H1 (cell line): ENCODE measurements around the gene CORO7. TPM values are rescaled to one million over a fixed set of nuclear protein-coding genes. Genes with fewer than 3 reads are reported as not detected.

ENCODE experiments used
- CTCF ChIA-PET: fragments of 300-600 bp; sonication (Branson Sonifier 250); formaldehyde crosslinking; loops from one replicate; lab custom pipeline; 2021; ENCODE audit not compliant: partially characterized antibody; lab: Charles Lee
- POLR2A ChIA-PET: fragments of 300-600 bp; sonication (Branson Sonifier 250); formaldehyde crosslinking; loops from one replicate; lab custom pipeline; 2021; ENCODE audit warnings: inconsistent platforms; ENCODE audit not compliant: partially characterized antibody; lab: Charles Lee
- DNase-seq, 2 experiments: peaks; one replicate each; pipeline versions ENCODE4 v3.0.0 to v3.0.0-alpha.2; 2010 to 2022; ENCODE audit warnings: low spot score in 2 of 2, low read depth in 1 of 2, mixed read lengths in 1 of 2
- FAIRE-seq: peaks from 2 replicates; lab custom pipeline; 2011; peaks lifted over from hg19 to GRCh38; lab: Jason Lieb, UNC
- H2AFZ ChIP-seq: 2 replicates; pipeline ENCODE4 v1.8.1; 2012; ENCODE audit warnings: low read length, inconsistent platforms
- H2AK5ac ChIP-seq: 2 replicates; pipeline ENCODE4 v1.6.1; 2013; ENCODE audit warnings: low read depth, low read length
- H2BK120ac ChIP-seq: replicated peaks from 2 replicates; pipeline ENCODE3; 2013; ENCODE audit warnings: low read depth, low read length, inconsistent platforms
- H2BK12ac ChIP-seq: 2 replicates; pipeline ENCODE4 v1.6.1; 2013; ENCODE audit warnings: low read depth, low read length
- H2BK15ac ChIP-seq: 2 replicates; pipeline ENCODE4 v1.6.1; 2013; ENCODE audit warnings: low read length
- H2BK20ac ChIP-seq: 2 replicates; pipeline ENCODE4 v1.6.1; 2013; ENCODE audit warnings: low read length
- H2BK5ac ChIP-seq: 2 replicates; pipeline ENCODE4 v1.6.1; 2013; ENCODE audit warnings: low read depth, low read length
- H3K14ac ChIP-seq: 2 replicates; pipeline ENCODE4 v1.6.1; 2013; ENCODE audit warnings: inconsistent platforms; ENCODE audit not compliant: insufficient read length
- H3K18ac ChIP-seq: 2 replicates; pipeline ENCODE4 v1.6.1; 2013; ENCODE audit warnings: low read length; ENCODE audit errors: extremely low read depth
- H3K23ac ChIP-seq: 2 replicates; pipeline ENCODE4 v1.6.1; 2013; ENCODE audit warnings: inconsistent platforms; ENCODE audit not compliant: insufficient read length
- H3K23me2 ChIP-seq: 2 replicates; pipeline ENCODE4 v1.6.1; 2013; ENCODE audit warnings: low read depth, low read length
- H3K27ac ChIP-seq: 2 replicates; pipeline ENCODE4 v1.6.1; 2011; ENCODE audit warnings: low read depth, low read length, inconsistent platforms
- H3K27me3 ChIP-seq, 4 experiments: replicated peaks in 1 of 4; 1 replicate in 1 of 4; 2 replicates in 3 of 4; pipeline versions ENCODE4 v1.6.1 to v1.8.1; 2011 to 2013; ENCODE audit warnings: low read length in 3 of 4, mild to moderate bottlenecking in 3 of 4, inconsistent platforms in 2 of 4, mixed read lengths in 2 of 4, moderate library complexity in 1 of 4; ENCODE audit not compliant: control insufficient read depth in 3 of 4, insufficient read depth in 3 of 4; ENCODE audit errors: extremely low read depth in 1 of 4
- H3K36me3 ChIP-seq, 4 experiments: 2 replicates each; pipeline versions ENCODE4 v1.6.1 to v1.8.1; 2011 to 2013; ENCODE audit warnings: mild to moderate bottlenecking in 4 of 4, low read length in 3 of 4, moderate library complexity in 2 of 4, control low read depth in 1 of 4, inconsistent platforms in 1 of 4; ENCODE audit not compliant: insufficient read depth in 4 of 4, control insufficient read depth in 2 of 4
- H3K4ac ChIP-seq: replicated peaks from 2 replicates; pipeline ENCODE3; 2013; ENCODE audit warnings: low read length, low read depth, mixed read lengths, inconsistent platforms; ENCODE audit not compliant: insufficient read length
- H3K4me1 ChIP-seq, 4 experiments: replicated peaks in 1 of 4; 1 replicate in 1 of 4; 2 replicates in 3 of 4; pipeline versions ENCODE4 v1.6.1 to v1.8.1; 2011 to 2013; ENCODE audit warnings: low read length in 3 of 4, inconsistent platforms in 2 of 4, mixed read lengths in 1 of 4; ENCODE audit not compliant: insufficient read depth in 4 of 4, control insufficient read depth in 3 of 4
- H3K4me2 ChIP-seq, 2 experiments: 2 replicates each; pipeline versions ENCODE4 v1.6.1 to v1.8.1; 2011 to 2013; ENCODE audit warnings: low read depth in 2 of 2, low read length in 2 of 2, control low read depth in 1 of 2, inconsistent platforms in 1 of 2, mild to moderate bottlenecking in 1 of 2; ENCODE audit not compliant: insufficient read depth in 1 of 2
- H3K4me3 ChIP-seq, 4 experiments: fragments of 200-600, 300-600 bp in 1 of 4; sonication (generic), shearing (Covaris generic), sonication (Bioruptor Twin) in 1 of 4; 2 replicates each; pipeline versions ENCODE4 v1.5.1 to v1.8.1; 2011 to 2016; ENCODE audit warnings: low read length in 4 of 4, low read depth in 3 of 4, control low read depth in 2 of 4, inconsistent platforms in 2 of 4, mild to moderate bottlenecking in 2 of 4, mixed read lengths in 1 of 4, moderate library complexity in 1 of 4; ENCODE audit not compliant: insufficient read depth in 2 of 4; ENCODE audit errors: extremely low read depth in 1 of 4
- H3K56ac ChIP-seq: replicated peaks from 2 replicates; pipeline ENCODE3; 2013; ENCODE audit warnings: low read depth, mild to moderate bottlenecking, mixed read lengths, low read length, inconsistent platforms; ENCODE audit not compliant: insufficient read length
- H3K79me1 ChIP-seq: 2 replicates; pipeline ENCODE4 v1.6.1; 2013; ENCODE audit warnings: low read depth, low read length, control low read depth
- H3K79me2 ChIP-seq, 2 experiments: 2 replicates each; pipeline versions ENCODE4 v1.6.1 to v1.8.1; 2012 to 2013; ENCODE audit warnings: low read length in 2 of 2, mild to moderate bottlenecking in 2 of 2, inconsistent platforms in 1 of 2; ENCODE audit not compliant: insufficient read depth in 2 of 2, control insufficient read depth in 1 of 2
- H3K9ac ChIP-seq, 4 experiments: replicated peaks in 1 of 4; 1 replicate in 1 of 4; 2 replicates in 3 of 4; pipeline versions ENCODE4 v1.6.1 to v1.8.1; 2011 to 2013; ENCODE audit warnings: low read depth in 3 of 4, low read length in 3 of 4, control low read depth in 2 of 4, mild to moderate bottlenecking in 2 of 4, moderate library complexity in 2 of 4, inconsistent platforms in 1 of 4; ENCODE audit errors: extremely low read depth in 1 of 4
- H3K9me3 ChIP-seq, 2 experiments: 2 replicates each; pipeline versions ENCODE4 v1.6.1 to v1.8.1; 2012 to 2013; ENCODE audit warnings: mild to moderate bottlenecking in 2 of 2, moderate library complexity in 2 of 2, control low read depth in 1 of 2, inconsistent platforms in 1 of 2, low read depth in 1 of 2, low read length in 1 of 2, mixed read lengths in 1 of 2; ENCODE audit not compliant: insufficient read depth in 2 of 2
- H4K20me1 ChIP-seq, 2 experiments: replicated peaks in 1 of 2; 2 replicates each; pipeline versions ENCODE3 to v1.8.1; 2011 to 2013; ENCODE audit warnings: inconsistent platforms in 2 of 2, low read length in 2 of 2, mild to moderate bottlenecking in 1 of 2; ENCODE audit not compliant: insufficient read depth in 2 of 2, control insufficient read depth in 1 of 2
- H4K5ac ChIP-seq: 2 replicates; pipeline ENCODE4 v1.6.1; 2013; ENCODE audit warnings: low read length, low read depth, mixed read lengths, inconsistent platforms; ENCODE audit not compliant: insufficient read length
- H4K8ac ChIP-seq: 2 replicates; pipeline ENCODE4 v1.8.0; 2013; ENCODE audit warnings: mild to moderate bottlenecking, moderate library complexity, low read length, inconsistent platforms; ENCODE audit not compliant: insufficient read depth; ENCODE audit errors: extremely low read depth
- H4K91ac ChIP-seq: replicated peaks from 2 replicates; pipeline ENCODE3; 2013; ENCODE audit warnings: low read length, mixed read lengths, inconsistent platforms; ENCODE audit not compliant: insufficient read length
- CHD2 ChIP-seq: IDR thresholded peaks from 2 replicates; pipeline ENCODE4 v1.6.1; 2012; ENCODE audit warnings: low read length, improper control_type of control experiment
- CREB1 ChIP-seq: IDR thresholded peaks from 2 replicates; pipeline ENCODE4 v1.6.1; 2012; ENCODE audit warnings: inconsistent platforms
- HDAC6 ChIP-seq: IDR thresholded peaks from one replicate; pipeline ENCODE4 v1.7.1; 2012; ENCODE audit warnings: low read depth, mild to moderate bottlenecking, inconsistent platforms, low read length, moderate library complexity
- RFX5 ChIP-seq: IDR thresholded peaks from 2 replicates; pipeline ENCODE4 v1.6.1; 2011; ENCODE audit warnings: low read depth, low read length, improper control_type of control experiment, borderline replicate concordance
- RNF2 ChIP-seq: fragments of 200-900, 300-1000 bp; sonication (generic); IDR thresholded peaks from 2 replicates; pipeline ENCODE4 v1.7.1; 2016; ENCODE audit warnings: borderline replicate concordance, low read depth, mild to moderate bottlenecking, antibody characterized with exemption, low read length; ENCODE audit not compliant: poor library complexity, severe bottlenecking; ENCODE audit errors: missing control alignments
- SUZ12 ChIP-seq: fragments of 200-600 bp; sonication (generic); IDR thresholded peaks from 2 replicates; pipeline ENCODE4 v1.6.1; 2012; ENCODE audit warnings: mild to moderate bottlenecking, inconsistent platforms, low read length, moderate library complexity, mixed read lengths
- WGBS, 2 experiments: shearing (Covaris generic) in 1 of 2; methylation state at CpG; one replicate each; pipeline versions ENCODE4 v1.1.6 to v1.1.7; 2013 to 2015; ENCODE audit warnings: low lambda C conversion rate in 2 of 2, mixed read lengths in 2 of 2, inconsistent platforms in 1 of 2, low coverage in 1 of 2, missing lambda C conversion rate in 1 of 2; ENCODE audit not compliant: insufficient replicate concordance in 2 of 2, insufficient coverage in 1 of 2, insufficient read length in 1 of 2; ENCODE audit errors: extremely low coverage in 1 of 2, missing lambda C conversion rate in 1 of 2; 5-methylcytosine and 5-hydroxymethylcytosine counted together
- polyA plus RNA-seq, 7 experiments: library from polyadenylated mRNA; depleted of rRNA in 3 of 7; stranded (reverse) in 5 of 7; unstranded in 2 of 7; fragments of >200 nt in 5 of 7; fragments of 200-250 nt in 2 of 7; gene quantifications; 1 replicate in 5 of 7; 2 replicates in 1 of 7; 4 replicates in 1 of 7; pipeline versions ENCODE4 v1.2.1 to v1.2.3, GENCODE V29; 2011 to 2013; ENCODE audit warnings: missing spikeins in 2 of 7, mixed read lengths in 2 of 7
- total RNA-seq: library from RNA; stranded (reverse); fragmentation: NEBNext Ultra II Directional; extraction: Animal tissue kit (Norgen Biotek cat#: 25700); gene quantifications from 2 replicates; pipeline ENCODE4 v1.2.1, GENCODE V29; 2021
- TF ChIP-seq, protein P1 (sequence below): IDR thresholded peaks from 2 replicates; pipeline ENCODE4 v1.6.1; 2012; ENCODE audit warnings: low read length, inconsistent platforms

CORO7 gene
- total and polyA plus RNA-seq, 2 of the 8 experiments (the other 6 are each of a cell fraction or from before 2014, with no cell fraction given): 25.2 to 29.8 TPM

DNA sequence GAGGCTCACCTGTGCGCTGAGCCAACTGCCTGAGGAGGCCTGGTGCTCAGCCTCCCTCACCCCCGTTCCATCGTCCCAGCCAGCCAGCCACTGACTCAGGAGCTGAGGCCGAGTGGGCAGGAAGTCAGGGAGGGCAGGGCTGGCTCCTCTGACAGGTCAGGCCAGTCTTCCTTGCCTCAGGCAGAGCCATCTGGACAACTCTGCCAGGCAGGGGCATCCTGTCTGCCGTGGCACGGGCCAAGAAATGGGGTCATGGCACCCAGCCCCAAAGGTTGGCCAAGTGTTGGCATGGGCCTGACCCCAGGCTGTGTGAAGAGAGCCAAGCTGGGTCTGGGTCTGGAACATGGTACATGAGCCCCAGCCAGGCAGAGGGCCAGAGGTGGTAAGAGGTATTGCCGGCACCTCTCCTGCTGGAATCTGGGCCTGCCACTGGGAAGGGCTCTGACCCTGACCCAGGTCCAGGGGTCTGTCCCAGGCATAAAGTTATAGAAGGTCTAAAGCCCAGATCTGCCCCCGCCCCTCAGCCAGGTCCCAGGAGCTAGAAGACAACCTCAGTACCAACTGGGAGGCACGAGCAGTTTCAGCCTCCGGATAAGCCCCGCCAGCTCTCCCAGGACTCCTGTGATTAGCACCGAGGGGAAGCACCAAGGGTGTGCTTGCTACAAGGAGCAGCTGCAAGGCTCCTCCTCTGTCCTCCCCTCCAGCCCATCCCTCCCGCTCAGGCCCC lies 47.2 kb downstream of the CORO7 start:
- no peak overlapping the region for H4K91ac ChIP-seq
- no peak overlapping the region for H3K18ac ChIP-seq
- no peak overlapping the region for H3K4me3 ChIP-seq
- no peaks in the 10 kb centered on the region for H3K79me2 ChIP-seq
- no peak overlapping the region for H2AK5ac ChIP-seq
- no peaks in the 10 kb centered on the region for H3K9me3 ChIP-seq
- no peak overlapping the region for H2BK120ac ChIP-seq
- no peak overlapping the region for H3K4me2 ChIP-seq
- DNase-seq: no peak
- H2BK15ac ChIP-seq: no peak overlapping the region
- no peak overlapping the region for H3K23ac ChIP-seq
- no peak overlapping the region for H4K5ac ChIP-seq
- H3K4ac ChIP-seq: no peak overlapping the region
- no peak overlapping the region for H3K27ac ChIP-seq
- no peak overlapping the region for H3K56ac ChIP-seq
- FAIRE-seq: no peak
- no peak overlapping the region for H3K9ac ChIP-seq
- H2BK5ac ChIP-seq: no peak overlapping the region
- H3K36me3 ChIP-seq: no peaks in the 10 kb centered on the region
- peaks cover 0 to 3% (median under 1%) of the 10 kb centered on the region in 4 experiments; a peak in 2 of 7 replicates for H3K27me3 ChIP-seq
- H2BK12ac ChIP-seq: no peak overlapping the region
- H3K14ac ChIP-seq: no peak overlapping the region
- H2BK20ac ChIP-seq: no peak overlapping the region
- whole genome bisulfite sequencing, 2 experiments: 92% methylated on average over 13 of the region's 13 CpGs; no CpG with 5 or more reads in 1 of the 2 experiments
- ChIA-PET CTCF (interaction anchor here (0.5 to 14.0 kb wide), 14 partner anchors 8 to 108 kb away, joined by 3 to 425 read pairs (median 4); no protein-coding TSS in a partner anchor), POLR2A (interaction anchor here (0.6 to 3.1 kb wide), 13 partner anchors 8 to 103 kb away, joined by 3 to 14 read pairs (median 4); partner anchors contain the start of genes PAM16 and TFAP4)
- no peak overlapping the region for H4K8ac ChIP-seq
- TF ChIP-seq, protein P1, sequence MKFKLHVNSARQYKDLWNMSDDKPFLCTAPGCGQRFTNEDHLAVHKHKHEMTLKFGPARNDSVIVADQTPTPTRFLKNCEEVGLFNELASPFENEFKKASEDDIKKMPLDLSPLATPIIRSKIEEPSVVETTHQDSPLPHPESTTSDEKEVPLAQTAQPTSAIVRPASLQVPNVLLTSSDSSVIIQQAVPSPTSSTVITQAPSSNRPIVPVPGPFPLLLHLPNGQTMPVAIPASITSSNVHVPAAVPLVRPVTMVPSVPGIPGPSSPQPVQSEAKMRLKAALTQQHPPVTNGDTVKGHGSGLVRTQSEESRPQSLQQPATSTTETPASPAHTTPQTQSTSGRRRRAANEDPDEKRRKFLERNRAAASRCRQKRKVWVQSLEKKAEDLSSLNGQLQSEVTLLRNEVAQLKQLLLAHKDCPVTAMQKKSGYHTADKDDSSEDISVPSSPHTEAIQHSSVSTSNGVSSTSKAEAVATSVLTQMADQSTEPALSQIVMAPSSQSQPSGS: no peak
- no peak for TF ChIP-seq RNF2
- no peak for TF ChIP-seq SUZ12
- no peak for TF ChIP-seq CHD2
- no peak for TF ChIP-seq HDAC6
- no peak for TF ChIP-seq RFX5
- TF ChIP-seq CREB1: no peak
- H3K4me1 ChIP-seq: peaks cover 0 to 25% (median 19%) of the 10 kb centered on the region in 4 experiments; a peak in 6 of 7 replicates
- peaks cover 4% of the 10 kb centered on the region for H3K79me1 ChIP-seq
- peaks cover 4 to 12% of the 10 kb centered on the region in 2 experiments for H4K20me1 ChIP-seq
- peaks cover 6% of the 10 kb centered on the region; the same call in 1 of the 2 replicates for H3K23me2 ChIP-seq
- H2AFZ ChIP-seq: no peak overlapping the region
